Stimulated activated CD8-positive, alpha-beta memory T cell treated with anti-CD3 and anti-CD28 coated beads, Interleukin-7, amount 100 ng/mL, for 24 hours (primary cell): ENCODE data around the gene RBMS1.
"Not testable (repeated sequence)": the region's sequence is repeated elsewhere in the genome, so short reads cannot be mapped to it uniquely, and the experiment has no call there.

Experiments
- DNase-seq: peaks from one replicate; pipeline ENCODE4 v3.0.0-alpha.2; 2020; ENCODE audit warnings: low read depth

Gene RBMS1

GRCh38 chr2:160469621-160470204, 23.9 kb downstream of the RBMS1 start:
- no peak for DNase-seq

GRCh38 chr2:160469164-160469563, 24.4 kb downstream of the RBMS1 start:
- no peak for DNase-seq

- DNase-seq, result no peak
Measured at GRCh38 chr2:160467086-160467485, 26.5 kb downstream of the RBMS1 start.

GRCh38 chr2:160465406-160465805, 28.2 kb downstream of the RBMS1 start:
- no peak for DNase-seq

- DNase-seq, result no peak
Measured at GRCh38 chr2:160465002-160465401, 28.6 kb downstream of the RBMS1 start.

GRCh38 chr2:160464017-160464416, 29.6 kb downstream of the RBMS1 start:
- no peak for DNase-seq

- no peak for DNase-seq
Measured at GRCh38 chr2:160463245-160463644, 30.4 kb downstream of the RBMS1 start.

GRCh38 chr2:160460333-160460731, 33.3 kb downstream of the RBMS1 start:
- DNase-seq, result no peak

GRCh38 chr2:160459538-160460332, 33.9 kb downstream of the RBMS1 start:
- DNase-seq, result no peak

- no peak for DNase-seq
Measured at GRCh38 chr2:160458718-160459453, 34.7 kb downstream of the RBMS1 start.

GRCh38 chr2:160457588-160457987, 36.0 kb downstream of the RBMS1 start:
- DNase-seq, result no peak

GRCh38 chr2:160454070-160454797, 39.4 kb downstream of the RBMS1 start:
- no peak for DNase-seq

- no peak for DNase-seq
Measured at GRCh38 chr2:160453111-160453820, 40.3 kb downstream of the RBMS1 start.

- DNase-seq, result no peak
Measured at GRCh38 chr2:160450486-160450885, 43.1 kb downstream of the RBMS1 start.

GRCh38 chr2:160448821-160449220, 44.8 kb downstream of the RBMS1 start:
- not testable (repeated sequence) for DNase-seq

GRCh38 chr2:160445673-160446072, 47.9 kb downstream of the RBMS1 start:
- no peak for DNase-seq

- no peak for DNase-seq
Measured at GRCh38 chr2:160442603-160443002, 51.0 kb downstream of the RBMS1 start.

- DNase-seq, result no peak
Measured at GRCh38 chr2:160440888-160441287, 52.7 kb downstream of the RBMS1 start.

- DNase-seq, result not testable (repeated sequence)
Measured at GRCh38 chr2:160439038-160439437, 54.6 kb downstream of the RBMS1 start.

- no peak for DNase-seq
Measured at GRCh38 chr2:160437273-160437672, 56.3 kb downstream of the RBMS1 start.

- no peak for DNase-seq
Measured at GRCh38 chr2:160434254-160434948, 59.2 kb downstream of the RBMS1 start.
